ENCODE data around the gene RNF186. TPM values are rescaled to one million over a fixed set of nuclear protein-coding genes. Genes with fewer than 3 reads are reported as not detected.

RNF186 gene
- total and polyA plus RNA-seq, 2 donors (not counting 1 experiment from before 2014, with no cell fraction given), result not detected

DNA sequence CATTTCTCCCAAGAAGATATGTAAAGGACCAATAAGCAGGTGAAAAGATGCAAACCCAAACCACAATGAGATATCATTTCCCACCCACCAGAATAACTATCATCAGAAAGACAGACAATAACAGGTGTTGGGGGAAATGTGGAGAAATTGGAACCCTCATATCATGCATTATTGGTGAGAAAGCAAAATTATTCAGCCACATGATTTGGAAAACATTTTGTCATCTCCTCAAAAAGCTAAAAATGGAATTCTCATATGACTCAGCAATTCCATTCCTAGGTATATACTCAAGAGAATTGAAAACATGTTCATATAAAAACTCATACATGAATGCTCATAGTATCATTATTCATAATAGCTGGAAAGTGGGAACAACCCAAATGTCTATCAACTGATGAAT is 25.1 kb upstream of the RNF186 start:
- no peak overlapping the region for H3K27ac Mint-ChIP-seq

DNA sequence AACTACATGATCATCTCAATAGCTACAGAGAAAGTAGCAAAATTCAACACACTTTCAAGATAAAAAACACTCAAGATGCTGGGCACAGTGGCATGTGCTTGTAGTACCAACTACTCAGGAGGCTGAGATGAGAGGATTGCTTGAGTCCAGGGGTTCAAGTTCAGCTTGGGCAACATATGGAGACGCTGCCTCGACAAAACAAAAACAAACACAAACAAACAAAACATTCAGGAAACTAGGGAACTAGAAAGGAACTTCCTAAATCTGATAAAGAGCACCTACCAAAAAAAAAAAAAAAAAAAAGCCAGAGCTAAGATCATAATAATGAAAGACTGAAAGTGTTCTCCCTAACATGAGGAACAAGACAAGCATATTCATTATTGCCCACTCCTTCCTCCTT is 22.8 kb upstream of the RNF186 start:
- no peak overlapping the region for H3K4me3 Mint-ChIP-seq
- no peaks in the 10 kb centered on the region for H3K27me3 ChIP-seq (replicated peaks in 1 of 4; ENCODE audit: control extremely low read depth in 1 of 4, control insufficient read depth in 3 of 4, insufficient read depth in 4 of 4, low read length in 3 of 4)
- H2AFZ ChIP-seq (ENCODE audit: insufficient read depth, low read depth, low read length, poor library complexity, severe bottlenecking), result no peak overlapping the region
- TF ChIP-seq, protein P1, sequence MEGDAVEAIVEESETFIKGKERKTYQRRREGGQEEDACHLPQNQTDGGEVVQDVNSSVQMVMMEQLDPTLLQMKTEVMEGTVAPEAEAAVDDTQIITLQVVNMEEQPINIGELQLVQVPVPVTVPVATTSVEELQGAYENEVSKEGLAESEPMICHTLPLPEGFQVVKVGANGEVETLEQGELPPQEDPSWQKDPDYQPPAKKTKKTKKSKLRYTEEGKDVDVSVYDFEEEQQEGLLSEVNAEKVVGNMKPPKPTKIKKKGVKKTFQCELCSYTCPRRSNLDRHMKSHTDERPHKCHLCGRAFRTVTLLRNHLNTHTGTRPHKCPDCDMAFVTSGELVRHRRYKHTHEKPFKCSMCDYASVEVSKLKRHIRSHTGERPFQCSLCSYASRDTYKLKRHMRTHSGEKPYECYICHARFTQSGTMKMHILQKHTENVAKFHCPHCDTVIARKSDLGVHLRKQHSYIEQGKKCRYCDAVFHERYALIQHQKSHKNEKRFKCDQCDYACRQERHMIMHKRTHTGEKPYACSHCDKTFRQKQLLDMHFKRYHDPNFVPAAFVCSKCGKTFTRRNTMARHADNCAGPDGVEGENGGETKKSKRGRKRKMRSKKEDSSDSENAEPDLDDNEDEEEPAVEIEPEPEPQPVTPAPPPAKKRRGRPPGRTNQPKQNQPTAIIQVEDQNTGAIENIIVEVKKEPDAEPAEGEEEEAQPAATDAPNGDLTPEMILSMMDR (IDR thresholded peaks at IDR 0.05), result no peak
- TF ChIP-seq EZH2 (IDR thresholded peaks at IDR 0.05; ENCODE audit: borderline replicate concordance, insufficient read depth, low read depth, low read length, poor library complexity, severe bottlenecking), result no peak
- ChIA-PET POLR2A (no interaction called here), CTCF (no interaction called here)
- WGBS (ENCODE audit: insufficient coverage), result no CpG with 5 or more reads among the region's 2 CpGs
- H3K4me3 ChIP-seq (ENCODE audit: control extremely low read depth in 1 of 5, extremely low read depth in 1 of 5, insufficient read depth in 1 of 5, low read depth in 2 of 5, low read length in 4 of 5), result no peak overlapping the region
- ATAC-seq (ENCODE audit: low read depth), result no peak
- no peaks in the 10 kb centered on the region for H4K20me1 ChIP-seq (ENCODE audit: control insufficient read depth, insufficient read depth, low read length, poor library complexity, severe bottlenecking)
- no peak overlapping the region for H3K27ac ChIP-seq (ENCODE audit: low read length in 2 of 2)
- H3K4me1 Mint-ChIP-seq, result peaks cover 2% of the 10 kb centered on the region
- H3K36me3 ChIP-seq (replicated peaks in 1 of 2; ENCODE audit: control extremely low read depth in 1 of 2, control insufficient read depth in 1 of 2, extremely low read depth in 1 of 2, insufficient read depth in 2 of 2, low read length in 1 of 2), result no peaks in the 10 kb centered on the region
- no peak for DNase-seq
- H3K4me2 ChIP-seq (replicated peaks; ENCODE audit: low read depth, low read length, poor library complexity, severe bottlenecking), result no peak overlapping the region
- no peaks in the 10 kb centered on the region for H3K4me1 ChIP-seq (ENCODE audit: control insufficient read depth in 2 of 2, insufficient read depth in 2 of 2, low read length in 2 of 2)
- H3K9me3 Mint-ChIP-seq (ENCODE audit: insufficient read depth), result no peaks in the 10 kb centered on the region
- H3K27me3 Mint-ChIP-seq, result peaks cover 26% of the 10 kb centered on the region
- no peak overlapping the region for H3K9ac ChIP-seq (ENCODE audit: low read length)
- intact Hi-C loops (cut with micrococcal nuclease), result no loop called here
- no peaks in the 10 kb centered on the region for H3K9me3 ChIP-seq (ENCODE audit: control extremely low read depth in 1 of 3, control insufficient read depth in 2 of 3, insufficient read depth in 1 of 3, low read length in 2 of 3)
- no peaks in the 10 kb centered on the region for H3K79me2 ChIP-seq (ENCODE audit: control insufficient read depth, insufficient read depth, low read length)
- no peak overlapping the region for H3K27ac Mint-ChIP-seq

More for the DNA sequence above, 25.1 kb upstream of the RNF186 start:
- peaks cover 2% of the 10 kb centered on the region for H3K4me1 Mint-ChIP-seq
- no peak for TF ChIP-seq EZH2 (IDR thresholded peaks at IDR 0.05; ENCODE audit: borderline replicate concordance, insufficient read depth, low read depth, low read length, poor library complexity, severe bottlenecking)
- CTCF ChIA-PET, result no interaction called here
- Histone ChIP-seq H3K4me3 (ENCODE audit: control extremely low read depth in 1 of 5, extremely low read depth in 1 of 5, insufficient read depth in 1 of 5, low read depth in 2 of 5, low read length in 4 of 5) (no peak overlapping the region), H3K27ac (ENCODE audit: low read length in 2 of 2) (no peak overlapping the region), H2AFZ (ENCODE audit: insufficient read depth, low read depth, low read length, poor library complexity, severe bottlenecking) (no peak overlapping the region), H3K27me3 (replicated peaks in 1 of 4; ENCODE audit: control extremely low read depth in 1 of 4, control insufficient read depth in 3 of 4, insufficient read depth in 4 of 4, low read length in 3 of 4) (no peaks in the 10 kb centered on the region), H3K4me2 (replicated peaks; ENCODE audit: low read depth, low read length, poor library complexity, severe bottlenecking) (no peak overlapping the region), H4K20me1 (ENCODE audit: control insufficient read depth, insufficient read depth, low read length, poor library complexity, severe bottlenecking) (no peaks in the 10 kb centered on the region), H3K9me3 (ENCODE audit: control extremely low read depth in 1 of 3, control insufficient read depth in 2 of 3, insufficient read depth in 1 of 3, low read length in 2 of 3) (no peaks in the 10 kb centered on the region), H3K79me2 (ENCODE audit: control insufficient read depth, insufficient read depth, low read length) (no peaks in the 10 kb centered on the region), H3K36me3 (replicated peaks in 1 of 2; ENCODE audit: control extremely low read depth in 1 of 2, control insufficient read depth in 1 of 2, extremely low read depth in 1 of 2, insufficient read depth in 2 of 2, low read length in 1 of 2) (no peaks in the 10 kb centered on the region), H3K9ac (ENCODE audit: low read length) (no peak overlapping the region), H3K4me1 (ENCODE audit: control insufficient read depth in 2 of 2, insufficient read depth in 2 of 2, low read length in 2 of 2) (no peaks in the 10 kb centered on the region)
- intact Hi-C loops (cut with micrococcal nuclease), result no loop called here
- DNase-seq (no peak), ATAC-seq (ENCODE audit: low read depth) (no peak)
- peaks cover 31% of the 10 kb centered on the region for H3K27me3 Mint-ChIP-seq
- no peak overlapping the region for H3K4me3 Mint-ChIP-seq
- POLR2A ChIA-PET, result no interaction called here
- H3K9me3 Mint-ChIP-seq (ENCODE audit: insufficient read depth), result no peaks in the 10 kb centered on the region
